ENCODE measurements around the gene CCNG1.

DNA sequence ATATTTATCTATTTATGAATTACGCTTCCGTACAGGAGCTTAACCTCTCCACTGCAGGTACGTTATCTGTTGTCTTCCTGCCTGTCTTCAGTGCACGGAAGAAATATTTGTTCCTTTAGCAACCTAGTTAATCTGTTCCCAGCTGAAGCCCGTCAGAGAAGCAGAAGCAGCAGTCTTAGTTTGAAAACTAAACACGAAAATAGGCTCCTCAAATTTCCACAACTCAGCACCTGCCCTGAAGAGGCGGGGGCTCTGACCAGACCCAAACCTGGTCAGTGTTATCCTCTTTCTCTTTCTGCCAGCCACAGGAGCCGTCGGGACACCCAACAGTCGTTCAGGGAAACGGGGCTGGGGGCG, 22.0 kb downstream of the CCNG1 start:
- no peak for TF ChIP-seq POLR2AphosphoS5 (IDR thresholded peaks at IDR 0.05; ENCODE audit: low read depth, low read length)
- TF ChIP-seq, protein P1, sequence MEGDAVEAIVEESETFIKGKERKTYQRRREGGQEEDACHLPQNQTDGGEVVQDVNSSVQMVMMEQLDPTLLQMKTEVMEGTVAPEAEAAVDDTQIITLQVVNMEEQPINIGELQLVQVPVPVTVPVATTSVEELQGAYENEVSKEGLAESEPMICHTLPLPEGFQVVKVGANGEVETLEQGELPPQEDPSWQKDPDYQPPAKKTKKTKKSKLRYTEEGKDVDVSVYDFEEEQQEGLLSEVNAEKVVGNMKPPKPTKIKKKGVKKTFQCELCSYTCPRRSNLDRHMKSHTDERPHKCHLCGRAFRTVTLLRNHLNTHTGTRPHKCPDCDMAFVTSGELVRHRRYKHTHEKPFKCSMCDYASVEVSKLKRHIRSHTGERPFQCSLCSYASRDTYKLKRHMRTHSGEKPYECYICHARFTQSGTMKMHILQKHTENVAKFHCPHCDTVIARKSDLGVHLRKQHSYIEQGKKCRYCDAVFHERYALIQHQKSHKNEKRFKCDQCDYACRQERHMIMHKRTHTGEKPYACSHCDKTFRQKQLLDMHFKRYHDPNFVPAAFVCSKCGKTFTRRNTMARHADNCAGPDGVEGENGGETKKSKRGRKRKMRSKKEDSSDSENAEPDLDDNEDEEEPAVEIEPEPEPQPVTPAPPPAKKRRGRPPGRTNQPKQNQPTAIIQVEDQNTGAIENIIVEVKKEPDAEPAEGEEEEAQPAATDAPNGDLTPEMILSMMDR (IDR thresholded peaks at IDR 0.05): no peak
- no peak for TF ChIP-seq SIN3A (IDR thresholded peaks at IDR 0.05; ENCODE audit: borderline replicate concordance, insufficient read depth, low read depth, low read length)

Data from Panc1 (cell line).